WTC11 (cell line): Measurements from ENCODE around the gene PLPP1. TPM values are rescaled to one million over a fixed set of nuclear protein-coding genes. Genes with fewer than 3 reads are reported as not detected.

ENCODE experiments used
- ATAC-seq: fragments of 200-7000 bp; cut with Tn5 transposase; 2 replicates; pipeline ENCODE4 v1.10.0; 2021; ENCODE audit warnings: mild to moderate bottlenecking, moderate library complexity
- CTCF ChIA-PET: fragments of 300-600 bp; sonication (Branson Sonifier 250); formaldehyde crosslinking; loops from one replicate; lab custom pipeline; 2021; ENCODE audit warnings: antibody characterized with exemption; lab: Charles Lee
- POLR2A ChIA-PET: fragments of 350-600 bp; sonication (Branson Sonifier 250); formaldehyde crosslinking; loops from one replicate; lab custom pipeline; 2021; ENCODE audit warnings: antibody characterized with exemption; lab: Charles Lee
- DNase-seq: peaks from one replicate; pipeline ENCODE4 v3.0.0; 2021; ENCODE audit warnings: low spot score
- H3K27ac Mint-ChIP-seq: 2 replicates; pipeline ENCODE4 v1.8.0; 2021; ENCODE audit warnings: mixed read lengths
- H3K27me3 Mint-ChIP-seq: 2 replicates; pipeline ENCODE4 v1.8.0; 2021; ENCODE audit warnings: low read depth, mild to moderate bottlenecking, moderate library complexity, mixed read lengths
- H3K36me3 Mint-ChIP-seq: 2 replicates; pipeline ENCODE4 v1.8.0; 2021; ENCODE audit warnings: mixed read lengths
- H3K4me1 Mint-ChIP-seq: 2 replicates; pipeline ENCODE4 v1.8.0; 2022; ENCODE audit warnings: mixed read lengths
- H3K4me3 Mint-ChIP-seq: 2 replicates; pipeline ENCODE4 v1.8.0; 2021; ENCODE audit warnings: mild to moderate bottlenecking, moderate library complexity, mixed read lengths
- H3K9me3 Mint-ChIP-seq: 2 replicates; pipeline ENCODE4 v1.8.0; 2021; ENCODE audit warnings: mixed read lengths
- ATF1 ChIP-seq: sonication (generic); formaldehyde crosslinking; IDR thresholded peaks from 2 replicates; pipeline ENCODE4 v1.8.1; 2023; ENCODE audit warnings: mild to moderate bottlenecking, moderate library complexity, missing genetic modification reagents
- ELF4 ChIP-seq: sonication (generic); formaldehyde crosslinking; IDR thresholded peaks from 2 replicates; pipeline ENCODE4 v1.8.1; 2022; ENCODE audit warnings: low read depth, mild to moderate bottlenecking, moderate library complexity, missing genetic modification reagents
- ESRRA ChIP-seq: sonication (generic); formaldehyde crosslinking; IDR thresholded peaks from 2 replicates; pipeline ENCODE4 v1.8.1; 2022; ENCODE audit warnings: mild to moderate bottlenecking, missing genetic modification reagents, borderline replicate concordance
- FOXK1 ChIP-seq: sonication (generic); formaldehyde crosslinking; IDR thresholded peaks from 2 replicates; pipeline ENCODE4 v1.8.0; 2022; ENCODE audit warnings: mild to moderate bottlenecking, moderate library complexity, missing genetic modification reagents
- GTF2I ChIP-seq: fragments of 250-450 bp; sonication (Bioruptor Pico); conservative IDR thresholded peaks from 2 replicates; pipeline ENCODE4 v1.4.0; 2021; ENCODE audit warnings: mild to moderate bottlenecking
- HMGA2 ChIP-seq: fragments of 250-450 bp; sonication (Bioruptor Pico); IDR thresholded peaks from 2 replicates; pipeline ENCODE4 v1.4.0; 2021; ENCODE audit warnings: mild to moderate bottlenecking, moderate library complexity
- MXD4 ChIP-seq: fragments of 250-450 bp; sonication (Bioruptor Pico); IDR thresholded peaks from 2 replicates; pipeline ENCODE4 v1.8.0; 2021; ENCODE audit warnings: mild to moderate bottlenecking, moderate library complexity, borderline replicate concordance
- NR2C2 ChIP-seq: sonication (generic); formaldehyde crosslinking; IDR thresholded peaks from 2 replicates; pipeline ENCODE4 v1.8.0; 2022; ENCODE audit warnings: mild to moderate bottlenecking, missing genetic modification reagents
- PRRX2 ChIP-seq: fragments of 250-450 bp; sonication (Bioruptor Pico); IDR thresholded peaks from 2 replicates; pipeline ENCODE4 v1.8.0; 2021; ENCODE audit warnings: mild to moderate bottlenecking
- RORB ChIP-seq: fragments of 250-450 bp; sonication (Bioruptor Pico); IDR thresholded peaks from 2 replicates; pipeline ENCODE4 v1.9.0; 2021; ENCODE audit warnings: mild to moderate bottlenecking
- SMAD4 ChIP-seq: sonication (generic); formaldehyde crosslinking; IDR thresholded peaks from 2 replicates; pipeline ENCODE4 v1.8.0; 2022; ENCODE audit warnings: mild to moderate bottlenecking, missing genetic modification reagents
- ZBTB21 ChIP-seq: sonication (generic); formaldehyde crosslinking; IDR thresholded peaks from 2 replicates; pipeline ENCODE4 v1.8.1; 2023; ENCODE audit warnings: mild to moderate bottlenecking, missing genetic modification reagents, borderline replicate concordance
- ZNF317 ChIP-seq: sonication (generic); formaldehyde crosslinking; IDR thresholded peaks from 2 replicates; pipeline ENCODE4 v1.8.1; 2023; ENCODE audit warnings: low read depth, mild to moderate bottlenecking, moderate library complexity, missing genetic modification reagents, borderline replicate concordance
- ZNF416 ChIP-seq: fragments of 250-450 bp; sonication (Bioruptor Pico); IDR thresholded peaks from 2 replicates; pipeline ENCODE4 v1.9.0; 2021; ENCODE audit warnings: mild to moderate bottlenecking, inconsistent platforms
- total RNA-seq: library from RNA; stranded (reverse); gene quantifications from 3 replicates; pipeline ENCODE4 v1.2.3, GENCODE V29; 2021
- TF ChIP-seq, protein P1 (sequence below): sonication (generic); formaldehyde crosslinking; IDR thresholded peaks from 2 replicates; pipeline ENCODE4 v1.8.1; 2023; ENCODE audit warnings: mild to moderate bottlenecking, missing genetic modification reagents, borderline replicate concordance
- TF ChIP-seq, protein P2 (sequence below): fragments of 200-600 bp; IDR thresholded peaks from 2 replicates; pipeline ENCODE4 v1.8.0; 2022; ENCODE audit warnings: antibody characterized with exemption
- TF ChIP-seq, protein P3 (sequence below): sonication (generic); formaldehyde crosslinking; IDR thresholded peaks from 2 replicates; pipeline ENCODE4 v1.8.1; 2022; ENCODE audit warnings: low read depth, missing genetic modification reagents, borderline replicate concordance
- TF ChIP-seq, protein P4 (sequence below): fragments of 250-450 bp; sonication (Bioruptor Pico); IDR thresholded peaks from 2 replicates; pipeline ENCODE4 v1.9.0; 2021; ENCODE audit warnings: moderate library complexity, mild to moderate bottlenecking, inconsistent platforms, borderline replicate concordance

Gene PLPP1
- total RNA-seq, 1 experiment from 2014 or later = 43.2 TPM

DNA sequence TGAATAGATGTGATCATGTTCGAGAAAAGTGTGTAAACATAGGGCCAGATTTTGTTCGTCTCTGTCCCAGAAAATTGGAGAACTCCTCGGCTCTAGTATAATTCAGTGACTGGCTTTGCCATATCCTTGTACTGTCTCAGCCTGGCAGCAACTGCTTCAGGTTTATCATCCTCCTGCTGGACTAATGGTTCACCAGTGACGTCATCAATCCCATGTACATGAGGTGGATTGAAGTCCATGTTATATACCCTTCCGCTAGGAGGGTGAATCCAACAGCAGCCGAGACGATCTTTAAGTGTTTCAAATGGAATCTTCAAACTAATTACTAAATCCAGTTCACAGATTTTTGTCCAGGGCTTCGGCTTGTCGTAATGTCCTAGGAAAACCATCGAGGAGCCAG is 17.1 kb upstream of the PLPP1 start:
- ChIA-PET CTCF (no interaction called here), POLR2A (no interaction called here)
- no peak overlapping the region for H3K4me3 Mint-ChIP-seq
- ATAC-seq = no peak
- H3K36me3 Mint-ChIP-seq = no peaks in the 10 kb centered on the region
- H3K4me1 Mint-ChIP-seq = peaks cover 30% of the 10 kb centered on the region
- TF ChIP-seq RORB (CRISPR knock-in tag) (no peak), SMAD4 (CRISPR knock-in tag) (no peak), PRRX2 (CRISPR knock-in tag) (no peak), FOXK1 (CRISPR knock-in tag) (no peak), ATF1 (no peak), ZBTB21 (no peak), ESRRA (no peak), NR2C2 (CRISPR knock-in tag) (no peak), GTF2I (CRISPR knock-in tag) (no peak)
- TF ChIP-seq, protein P1, sequence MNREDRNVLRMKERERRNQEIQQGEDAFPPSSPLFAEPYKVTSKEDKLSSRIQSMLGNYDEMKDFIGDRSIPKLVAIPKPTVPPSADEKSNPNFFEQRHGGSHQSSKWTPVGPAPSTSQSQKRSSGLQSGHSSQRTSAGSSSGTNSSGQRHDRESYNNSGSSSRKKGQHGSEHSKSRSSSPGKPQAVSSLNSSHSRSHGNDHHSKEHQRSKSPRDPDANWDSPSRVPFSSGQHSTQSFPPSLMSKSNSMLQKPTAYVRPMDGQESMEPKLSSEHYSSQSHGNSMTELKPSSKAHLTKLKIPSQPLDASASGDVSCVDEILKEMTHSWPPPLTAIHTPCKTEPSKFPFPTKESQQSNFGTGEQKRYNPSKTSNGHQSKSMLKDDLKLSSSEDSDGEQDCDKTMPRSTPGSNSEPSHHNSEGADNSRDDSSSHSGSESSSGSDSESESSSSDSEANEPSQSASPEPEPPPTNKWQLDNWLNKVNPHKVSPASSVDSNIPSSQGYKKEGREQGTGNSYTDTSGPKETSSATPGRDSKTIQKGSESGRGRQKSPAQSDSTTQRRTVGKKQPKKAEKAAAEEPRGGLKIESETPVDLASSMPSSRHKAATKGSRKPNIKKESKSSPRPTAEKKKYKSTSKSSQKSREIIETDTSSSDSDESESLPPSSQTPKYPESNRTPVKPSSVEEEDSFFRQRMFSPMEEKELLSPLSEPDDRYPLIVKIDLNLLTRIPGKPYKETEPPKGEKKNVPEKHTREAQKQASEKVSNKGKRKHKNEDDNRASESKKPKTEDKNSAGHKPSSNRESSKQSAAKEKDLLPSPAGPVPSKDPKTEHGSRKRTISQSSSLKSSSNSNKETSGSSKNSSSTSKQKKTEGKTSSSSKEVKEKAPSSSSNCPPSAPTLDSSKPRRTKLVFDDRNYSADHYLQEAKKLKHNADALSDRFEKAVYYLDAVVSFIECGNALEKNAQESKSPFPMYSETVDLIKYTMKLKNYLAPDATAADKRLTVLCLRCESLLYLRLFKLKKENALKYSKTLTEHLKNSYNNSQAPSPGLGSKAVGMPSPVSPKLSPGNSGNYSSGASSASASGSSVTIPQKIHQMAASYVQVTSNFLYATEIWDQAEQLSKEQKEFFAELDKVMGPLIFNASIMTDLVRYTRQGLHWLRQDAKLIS (CRISPR knock-in tag) = no peak
- no peak overlapping the region for H3K27ac Mint-ChIP-seq
- H3K27me3 Mint-ChIP-seq = no peaks in the 10 kb centered on the region
- no peak for DNase-seq
- no peaks in the 10 kb centered on the region for H3K9me3 Mint-ChIP-seq

DNA sequence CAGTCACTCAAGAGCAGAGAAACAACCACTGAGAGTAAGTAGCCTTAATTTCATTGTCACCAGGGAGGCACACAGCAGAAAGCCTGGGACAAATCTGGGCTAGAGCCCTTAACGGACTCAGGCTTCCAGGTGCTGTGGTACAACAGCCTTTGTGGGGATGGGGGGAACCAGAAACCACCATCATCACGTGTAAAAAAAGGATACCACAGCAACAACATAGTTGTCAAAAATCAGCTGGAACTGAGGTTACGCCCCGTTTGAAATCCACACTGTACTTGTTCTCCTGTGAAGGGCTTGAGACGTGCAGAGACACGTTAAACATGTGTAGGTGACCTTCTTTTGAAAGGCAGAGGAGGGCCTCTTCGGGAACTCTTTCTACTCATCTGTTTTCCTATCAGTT is 16.6 kb upstream of the PLPP1 start:
- POLR2A ChIA-PET = no interaction called here
- ATAC-seq (no peak), DNase-seq (no peak)
- Mint-ChIP-seq H3K27me3 (no peaks in the 10 kb centered on the region), H3K9me3 (no peaks in the 10 kb centered on the region), H3K4me1 (peaks cover 32% of the 10 kb centered on the region)
- CTCF ChIA-PET = no interaction called here
- TF ChIP-seq, protein P2, sequence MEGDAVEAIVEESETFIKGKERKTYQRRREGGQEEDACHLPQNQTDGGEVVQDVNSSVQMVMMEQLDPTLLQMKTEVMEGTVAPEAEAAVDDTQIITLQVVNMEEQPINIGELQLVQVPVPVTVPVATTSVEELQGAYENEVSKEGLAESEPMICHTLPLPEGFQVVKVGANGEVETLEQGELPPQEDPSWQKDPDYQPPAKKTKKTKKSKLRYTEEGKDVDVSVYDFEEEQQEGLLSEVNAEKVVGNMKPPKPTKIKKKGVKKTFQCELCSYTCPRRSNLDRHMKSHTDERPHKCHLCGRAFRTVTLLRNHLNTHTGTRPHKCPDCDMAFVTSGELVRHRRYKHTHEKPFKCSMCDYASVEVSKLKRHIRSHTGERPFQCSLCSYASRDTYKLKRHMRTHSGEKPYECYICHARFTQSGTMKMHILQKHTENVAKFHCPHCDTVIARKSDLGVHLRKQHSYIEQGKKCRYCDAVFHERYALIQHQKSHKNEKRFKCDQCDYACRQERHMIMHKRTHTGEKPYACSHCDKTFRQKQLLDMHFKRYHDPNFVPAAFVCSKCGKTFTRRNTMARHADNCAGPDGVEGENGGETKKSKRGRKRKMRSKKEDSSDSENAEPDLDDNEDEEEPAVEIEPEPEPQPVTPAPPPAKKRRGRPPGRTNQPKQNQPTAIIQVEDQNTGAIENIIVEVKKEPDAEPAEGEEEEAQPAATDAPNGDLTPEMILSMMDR = no peak
- TF ChIP-seq, protein P3, sequence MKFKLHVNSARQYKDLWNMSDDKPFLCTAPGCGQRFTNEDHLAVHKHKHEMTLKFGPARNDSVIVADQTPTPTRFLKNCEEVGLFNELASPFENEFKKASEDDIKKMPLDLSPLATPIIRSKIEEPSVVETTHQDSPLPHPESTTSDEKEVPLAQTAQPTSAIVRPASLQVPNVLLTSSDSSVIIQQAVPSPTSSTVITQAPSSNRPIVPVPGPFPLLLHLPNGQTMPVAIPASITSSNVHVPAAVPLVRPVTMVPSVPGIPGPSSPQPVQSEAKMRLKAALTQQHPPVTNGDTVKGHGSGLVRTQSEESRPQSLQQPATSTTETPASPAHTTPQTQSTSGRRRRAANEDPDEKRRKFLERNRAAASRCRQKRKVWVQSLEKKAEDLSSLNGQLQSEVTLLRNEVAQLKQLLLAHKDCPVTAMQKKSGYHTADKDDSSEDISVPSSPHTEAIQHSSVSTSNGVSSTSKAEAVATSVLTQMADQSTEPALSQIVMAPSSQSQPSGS (CRISPR knock-in tag) = no peak
- TF ChIP-seq, protein P4, sequence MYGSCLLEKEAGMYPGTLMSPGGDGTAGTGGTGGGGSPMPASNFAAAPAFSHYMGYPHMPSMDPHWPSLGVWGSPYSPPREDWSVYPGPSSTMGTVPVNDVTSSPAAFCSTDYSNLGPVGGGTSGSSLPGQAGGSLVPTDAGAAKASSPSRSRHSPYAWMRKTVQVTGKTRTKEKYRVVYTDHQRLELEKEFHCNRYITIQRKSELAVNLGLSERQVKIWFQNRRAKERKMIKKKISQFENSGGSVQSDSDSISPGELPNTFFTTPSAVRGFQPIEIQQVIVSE (CRISPR knock-in tag) = no peak
- TF ChIP-seq, all 79 proteins: peak for 0
- Mint-ChIP-seq H3K4me3 (no peak overlapping the region), H3K36me3 (no peaks in the 10 kb centered on the region), H3K27ac (no peak overlapping the region)

DNA sequence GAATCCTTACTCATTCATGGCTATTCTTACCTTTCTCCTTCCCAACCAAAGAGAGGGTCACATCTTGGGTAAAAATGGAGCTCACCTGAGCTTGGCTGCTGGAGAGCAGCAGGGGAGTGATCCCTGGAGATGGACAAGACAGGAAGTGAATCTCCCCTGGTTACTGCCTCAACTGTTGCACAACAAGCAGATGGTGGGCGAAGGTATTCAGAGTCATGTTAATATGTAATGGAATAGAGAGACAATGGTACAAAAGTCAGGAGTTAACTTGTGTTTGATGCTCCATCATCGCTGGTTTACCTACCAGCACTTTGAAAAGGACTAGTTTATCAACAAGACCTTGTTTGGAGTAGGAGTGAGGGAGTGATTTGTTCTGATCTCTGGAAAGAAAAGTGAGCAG is 13.0 kb upstream of the PLPP1 start:
- ChIA-PET CTCF (interaction anchor here (1.0 kb wide), 1 partner anchor 20 kb away, joined by 3 read pairs; no protein-coding TSS in a partner anchor), POLR2A (interaction anchor here (0.6 kb wide), 1 partner anchor 124 kb away, joined by 3 read pairs; no protein-coding TSS in a partner anchor)
- DNase-seq (no peak), ATAC-seq (no peak)
- Mint-ChIP-seq H3K4me3 (no peak overlapping the region), H3K27ac (no peak overlapping the region), H3K36me3 (no peaks in the 10 kb centered on the region), H3K27me3 (no peaks in the 10 kb centered on the region), H3K9me3 (no peaks in the 10 kb centered on the region), H3K4me1 (peaks cover 20% of the 10 kb centered on the region)
- TF ChIP-seq HMGA2 (CRISPR knock-in tag) (no peak), PRRX2 (CRISPR knock-in tag) (no peak), ZNF416 (CRISPR knock-in tag) (no peak), FOXK1 (CRISPR knock-in tag) (no peak), ELF4 (CRISPR knock-in tag) (no peak), MXD4 (CRISPR knock-in tag) (no peak), ZNF317 (no peak), SMAD4 (CRISPR knock-in tag) (no peak)
